Measurements from ENCODE around the gene STRA8.
A peak's percentile ranks its signal among the peaks of the same experiment; 100 is the strongest.
"Not testable (repeated sequence)": the region's sequence is repeated elsewhere in the genome, so short reads cannot be mapped to it uniquely, and the experiment has no call there.

The STRA8 gene

DNA sequence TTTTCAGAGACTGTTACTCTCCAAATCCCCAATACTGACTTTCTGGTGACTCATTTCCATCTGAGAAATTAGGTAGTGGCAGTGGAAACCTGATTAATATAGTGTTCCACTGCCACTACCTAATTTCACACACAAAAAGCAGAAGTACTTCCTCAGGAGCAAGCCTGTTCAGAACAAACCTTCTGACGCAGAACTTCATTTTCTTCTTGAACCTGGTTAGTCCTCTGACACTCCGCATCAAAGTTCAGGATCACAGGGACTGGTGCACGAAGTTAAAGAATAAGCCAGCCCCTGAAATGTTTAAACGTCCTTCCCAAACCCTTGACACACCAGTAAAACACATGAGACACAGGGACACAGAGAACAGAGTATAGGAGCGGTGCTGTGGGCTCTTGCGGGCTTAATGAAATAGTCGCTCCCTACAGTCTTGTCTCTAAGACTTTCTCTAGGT lies 26.7 kb upstream of the STRA8 start:
- DNase-seq: no peak

DNA sequence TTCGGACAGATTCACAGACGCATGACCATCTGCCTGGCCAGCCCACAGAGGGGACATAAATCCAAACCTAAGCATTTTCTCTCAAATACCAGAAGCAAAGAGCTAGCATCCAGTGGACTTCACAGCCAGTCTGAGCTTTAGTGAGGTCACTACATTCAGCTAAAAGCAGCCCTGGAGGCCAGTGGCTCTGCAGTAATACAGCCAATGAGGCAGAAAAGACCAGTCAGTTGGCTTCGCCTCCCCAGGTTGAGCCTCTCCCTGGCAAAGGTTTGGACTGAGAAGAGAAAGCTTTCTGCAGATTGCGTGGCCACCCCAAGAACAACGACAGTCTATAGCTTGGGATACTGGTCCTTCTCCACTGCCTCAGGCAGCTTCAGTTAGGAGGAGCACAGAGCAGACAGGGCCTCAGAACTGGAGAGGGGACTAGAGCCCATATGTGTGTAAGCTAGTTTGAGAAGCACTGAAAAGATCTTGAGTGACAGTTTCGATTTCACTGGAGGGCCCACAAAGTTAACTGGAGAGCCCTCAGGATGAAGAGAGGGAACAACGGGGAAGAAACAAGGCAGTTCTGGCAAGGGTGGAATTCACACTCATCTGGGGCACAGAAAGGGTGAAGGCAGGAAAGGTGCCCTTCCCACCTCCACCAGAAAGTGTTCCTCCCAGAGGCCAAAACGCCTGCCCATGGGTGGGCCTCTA lies 26.1 kb upstream of the STRA8 start:
- no peak for DNase-seq

GRCh38 chr7:135208102-135208793 lies 25.4 kb upstream of the STRA8 start:
- DNase-seq: no peak

DNA sequence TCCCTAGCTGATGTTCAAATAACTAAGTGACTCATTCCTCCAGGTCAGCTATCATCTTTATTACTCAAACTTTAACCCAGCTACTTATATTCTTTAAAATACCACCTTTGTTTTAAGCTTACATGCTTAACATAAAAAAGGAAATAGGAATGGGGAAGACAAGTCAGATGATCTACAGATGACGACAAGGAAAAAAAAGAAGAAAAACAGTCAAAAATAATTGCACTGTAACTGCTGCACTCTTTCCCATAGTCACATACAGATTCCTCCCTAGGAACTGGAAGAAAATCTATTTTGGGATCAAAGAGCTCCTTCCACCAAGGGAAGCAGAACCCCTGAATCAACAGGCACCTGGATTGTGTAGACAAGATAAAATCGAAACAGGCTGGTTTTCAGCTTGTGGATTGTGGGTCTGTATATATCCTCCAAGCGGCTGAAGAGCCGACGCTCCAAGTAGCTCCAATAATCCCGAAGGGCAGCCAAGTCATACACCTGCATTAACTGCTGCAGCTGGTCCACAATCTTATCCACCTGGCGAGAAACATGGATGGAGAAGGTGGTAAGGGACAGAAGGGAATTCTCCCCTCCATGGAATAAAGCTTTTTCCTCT lies 24.3 kb upstream of the STRA8 start:
- no peak for DNase-seq

DNA sequence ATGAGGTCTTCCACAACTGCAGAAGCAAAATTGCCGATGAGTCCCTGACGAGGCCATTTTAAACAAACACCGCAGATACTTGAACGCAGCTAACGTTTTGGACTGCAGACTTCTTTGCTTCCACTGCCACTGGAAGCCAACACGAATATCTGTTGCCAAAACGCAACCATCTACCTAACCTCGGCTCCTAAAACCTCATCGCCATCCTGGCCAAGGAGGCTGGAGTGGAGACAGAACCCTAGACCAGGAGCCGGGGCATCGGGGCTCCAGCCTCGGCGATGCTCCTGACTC lies 22.8 kb upstream of the STRA8 start:
- no peak for DNase-seq

DNA sequence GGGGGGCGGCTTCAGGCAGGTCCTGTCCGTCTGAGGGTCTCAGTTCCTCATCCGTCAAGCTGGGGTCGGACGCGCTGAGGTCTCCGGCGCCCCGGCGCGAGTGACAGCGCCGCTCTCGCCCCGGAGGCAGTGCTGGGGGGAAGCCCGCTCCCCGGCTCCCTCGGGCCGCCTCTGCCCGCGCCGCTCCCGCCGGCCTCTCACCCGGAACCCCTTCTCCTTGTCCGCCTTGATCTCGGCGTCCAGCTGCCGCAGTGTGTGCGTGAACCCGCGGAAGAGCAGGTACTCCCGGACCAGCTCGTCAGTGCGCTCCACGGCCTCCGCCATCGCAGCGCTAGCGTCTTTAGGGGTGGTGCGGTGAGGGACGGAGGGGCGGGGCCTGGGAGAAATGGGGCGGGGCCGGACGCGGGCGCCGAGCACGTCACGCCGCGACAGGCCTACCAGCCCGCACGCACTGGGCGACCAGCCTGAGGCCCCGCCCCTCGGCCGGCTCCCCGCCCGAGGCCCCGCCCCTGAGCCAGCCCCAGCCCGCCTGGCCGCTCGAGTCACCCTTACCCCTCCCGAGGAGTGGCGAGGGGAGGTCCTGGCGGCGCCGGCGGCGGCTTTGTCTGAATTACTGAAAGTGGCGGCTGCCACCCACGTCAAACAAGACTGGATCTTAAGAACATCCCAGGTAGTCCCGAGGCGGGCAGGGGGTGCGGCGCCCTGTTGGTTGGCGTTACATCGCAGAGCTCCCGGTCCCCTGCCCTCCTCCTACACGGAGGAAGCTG lies 22.3 kb upstream of the STRA8 start, which contains the start of gene WDR91:
WDR91 (minus strand) TSS at position 348 of the 767 bp plus-strand sequence; CDS start at position 324, 24 bp downstream.
- DNase-seq: peak; percentile 87

DNA sequence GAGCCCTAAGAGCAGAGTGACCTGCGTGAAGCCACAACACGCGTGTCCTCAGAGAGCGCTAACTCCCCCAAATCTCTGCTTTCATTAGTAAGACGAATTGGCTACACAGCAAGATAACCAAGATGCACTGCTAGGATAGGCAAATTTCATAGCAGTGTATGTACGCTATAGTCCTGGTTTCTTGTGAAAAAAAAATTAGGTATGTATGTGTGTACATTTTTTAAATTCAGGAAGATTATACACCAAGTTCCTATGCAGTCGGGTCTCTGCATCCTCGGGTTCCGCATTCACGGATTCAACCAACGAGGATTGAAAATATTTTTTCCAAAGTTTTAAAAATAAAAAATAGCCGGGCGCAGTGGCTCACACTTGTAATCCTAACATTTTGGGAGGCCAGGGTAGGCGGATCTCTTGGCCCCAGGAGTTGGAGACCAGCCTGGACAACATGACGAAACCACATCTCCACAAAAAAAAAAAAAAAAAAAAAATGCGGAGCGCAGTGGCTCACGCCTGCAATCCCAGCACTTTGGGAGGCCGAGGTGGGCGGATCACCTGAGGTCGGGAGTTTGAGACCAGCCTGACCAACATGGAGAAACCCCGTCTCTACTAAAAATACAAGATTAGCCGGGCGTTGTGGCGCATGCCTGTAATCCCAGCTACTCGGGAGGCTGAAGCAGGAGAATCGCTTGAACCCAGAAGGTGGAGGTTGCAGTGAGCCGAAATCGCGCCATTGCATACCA lies 21.5 kb upstream of the STRA8 start:
- not testable (repeated sequence) for DNase-seq

- DNase-seq: no peak
Observed at GRCh38 chr7:135213831-135214230, 19.8 kb upstream of the STRA8 start.

DNA sequence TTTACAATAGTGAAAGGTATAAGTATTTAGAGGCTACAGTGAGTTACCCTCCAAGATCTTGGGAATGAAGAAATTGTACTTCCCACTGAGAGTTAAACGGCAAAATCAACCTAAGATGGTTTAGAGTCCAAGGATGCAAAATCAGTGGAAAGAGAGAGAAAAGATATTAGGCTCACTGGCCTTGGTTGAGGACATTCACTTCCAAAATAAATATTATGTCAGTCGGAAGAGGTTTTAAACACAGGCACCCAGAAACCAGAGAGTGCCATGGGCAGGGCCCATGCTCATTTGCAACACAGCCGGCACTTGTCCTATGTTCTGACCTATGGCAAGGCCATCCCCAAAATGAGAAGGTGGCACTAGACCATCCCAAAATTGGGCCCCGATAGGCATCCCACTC lies 18.5 kb upstream of the STRA8 start:
- DNase-seq: no peak

DNA sequence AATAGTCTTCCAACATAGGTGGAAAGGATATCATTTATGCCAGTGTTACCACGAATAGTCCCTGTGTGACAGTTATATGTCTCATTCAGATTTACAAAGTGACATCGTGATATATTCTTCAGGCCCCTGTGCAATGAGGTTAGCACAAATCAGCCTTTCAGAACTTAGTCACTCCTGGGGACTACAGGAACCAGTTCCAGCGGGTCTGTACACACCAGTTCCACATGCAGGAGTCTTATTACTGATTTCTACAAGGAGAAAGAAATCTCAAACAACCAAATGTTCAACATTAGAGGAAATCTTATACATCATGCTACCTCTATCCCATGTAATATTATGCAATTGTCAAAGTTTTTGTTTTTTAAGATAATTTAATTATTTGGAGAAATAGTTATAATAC lies 17.9 kb upstream of the STRA8 start:
- no peak for DNase-seq

- DNase-seq: no peak
Observed at GRCh38 chr7:135217645-135218509, 15.8 kb upstream of the STRA8 start.

DNA sequence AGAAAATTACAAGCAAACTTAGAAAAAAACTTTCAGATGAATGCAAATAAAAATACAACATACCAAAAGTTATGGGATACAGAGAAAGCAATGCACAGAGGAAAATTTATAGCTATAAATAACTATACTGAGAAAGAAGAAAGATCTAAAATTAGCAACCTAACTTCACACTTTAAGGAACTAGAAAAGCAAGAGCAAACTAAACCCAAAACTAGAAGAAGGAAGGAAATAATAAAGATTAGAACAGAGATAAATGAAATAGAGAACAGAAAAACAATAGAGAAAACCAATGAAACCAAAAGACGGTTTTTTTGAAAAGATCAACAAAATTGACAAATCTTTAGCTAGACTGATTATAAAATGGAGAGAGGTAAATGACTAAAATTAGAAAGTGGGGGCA lies 9.6 kb upstream of the STRA8 start:
- DNase-seq: no peak

GRCh38 chr7:135231686-135232085 lies 2.0 kb upstream of the STRA8 start:
- DNase-seq: no peak

GRCh38 chr7:135232087-135232486 lies 1.6 kb upstream of the STRA8 start:
- no peak for DNase-seq

GRCh38 chr7:135232720-135233119 lies 918 bp upstream of the STRA8 start:
- no peak for DNase-seq

GRCh38 chr7:135234095-135234494 lies 457 bp downstream of the STRA8 start:
- not testable (repeated sequence) for DNase-seq

DNA sequence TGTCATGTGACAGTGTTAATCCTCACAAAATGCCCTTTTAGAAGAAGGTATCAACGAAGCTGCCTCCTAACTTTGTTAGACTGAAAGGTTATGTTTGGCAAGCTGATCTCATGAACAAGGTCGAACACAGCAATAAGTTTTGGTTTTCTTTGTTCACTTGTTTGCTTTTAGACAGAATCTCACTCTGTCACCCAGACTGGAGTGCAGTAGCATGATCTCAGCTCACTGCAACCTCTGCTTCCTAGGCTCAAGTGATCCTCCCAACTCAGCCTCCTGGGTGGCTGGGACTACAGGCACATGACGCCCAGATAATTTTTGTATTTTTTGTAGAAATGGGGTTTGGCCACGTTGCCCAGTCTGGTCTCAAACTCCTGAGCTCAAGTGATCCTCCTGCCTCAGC lies 1.1 kb downstream of the STRA8 start:
- DNase-seq: no peak

- DNase-seq: no peak
Observed at GRCh38 chr7:135235841-135236240, 2.2 kb downstream of the STRA8 start.

GRCh38 chr7:135236727-135237126 lies 3.1 kb downstream of the STRA8 start:
- no peak for DNase-seq

DNA sequence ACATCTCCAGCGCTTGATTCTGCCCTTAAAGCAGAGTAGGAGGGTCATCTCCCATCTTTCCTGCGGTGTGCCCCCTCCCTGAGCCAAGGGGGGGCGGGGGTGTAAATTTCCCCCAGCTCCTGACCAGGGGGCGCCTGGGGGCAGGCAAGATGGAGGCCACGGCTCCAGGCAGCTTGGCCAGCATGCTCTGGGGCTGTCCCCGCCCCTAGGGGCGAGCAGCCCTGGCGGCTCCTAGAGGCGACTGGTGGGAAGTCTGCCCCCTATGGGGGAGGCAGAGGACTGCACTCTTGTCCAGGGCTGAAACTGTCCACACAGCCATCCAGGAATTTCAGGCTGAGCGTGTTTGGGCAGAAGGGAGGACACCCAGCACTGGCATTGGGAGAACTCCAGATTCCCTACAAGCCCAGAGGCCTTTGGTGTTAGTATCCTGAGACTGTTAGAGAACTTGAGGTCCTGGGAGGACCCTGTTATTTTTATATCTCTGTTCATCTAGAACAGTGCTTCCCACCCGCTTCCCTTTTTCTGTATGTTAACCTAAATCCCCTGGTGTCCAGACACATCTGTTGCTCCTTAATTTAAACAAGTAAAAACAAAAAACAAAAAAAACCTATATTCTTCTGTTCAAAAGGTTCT lies 4.6 kb downstream of the STRA8 start:
- no peak for DNase-seq

- no peak for DNase-seq
Observed at GRCh38 chr7:135239263-135239662, 5.6 kb downstream of the STRA8 start.
